IMR-90 (cell line): ENCODE measurements around the gene SCLY. TPM values are rescaled to one million over a fixed set of nuclear protein-coding genes. Genes with fewer than 3 reads are reported as not detected.

Experiments used
- ATAC-seq: fragments of 200-7000 bp; cut with Tn5 transposase; 2 replicates; pipeline ENCODE4 v1.9.1; 2020; ENCODE audit warnings: low read depth, mild to moderate bottlenecking, moderate library complexity
- BruUV-seq: library from RNA; stranded (reverse); fragments of 400-500 nt; replicated peaks from 2 replicates; lab custom pipeline; 2021; lab: Mats Ljungman, UMichigan
- CTCF ChIA-PET: fragments of 300-600 bp; formaldehyde crosslinking; extraction: SDS; loops from one replicate; lab custom pipeline; 2021; ENCODE audit warnings: antibody characterized with exemption; lab: Yijun Ruan, JAX
- POLR2A ChIA-PET: fragments of 300-600 bp; sonication (Branson Sonifier 250); formaldehyde crosslinking; loops from one replicate; lab custom pipeline; 2022; ENCODE audit warnings: antibody characterized with exemption; ENCODE audit not compliant: unreplicated experiment; lab: Charles Lee
- DNase-seq: peaks from one replicate; pipeline ENCODE4 v3.0.0; 2013
- H2AFZ ChIP-seq: replicated peaks from 2 replicates; pipeline ENCODE3; 2013; ENCODE audit warnings: low read length, mild to moderate bottlenecking; ENCODE audit not compliant: poor library complexity
- H2AK5ac ChIP-seq: 2 replicates; pipeline ENCODE4 v1.6.1; 2013; ENCODE audit warnings: low read depth, low read length, inconsistent platforms
- H2AK9ac ChIP-seq: replicated peaks from 2 replicates; pipeline ENCODE3; 2013; ENCODE audit warnings: mild to moderate bottlenecking, low read depth, low read length, moderate library complexity; ENCODE audit not compliant: poor library complexity
- H2BK120ac ChIP-seq: 2 replicates; pipeline ENCODE4 v1.6.1; 2013; ENCODE audit warnings: low read depth, low read length, inconsistent platforms
- H2BK15ac ChIP-seq: 3 replicates; pipeline ENCODE4 v1.6.1; 2013; ENCODE audit warnings: low read depth, low read length, inconsistent platforms
- H2BK20ac ChIP-seq: 2 replicates; pipeline ENCODE4 v1.6.1; 2013; ENCODE audit warnings: low read depth, mild to moderate bottlenecking, inconsistent platforms, low read length, moderate library complexity
- H2BK5ac ChIP-seq: 2 replicates; pipeline ENCODE4 v1.6.1; 2013; ENCODE audit warnings: mild to moderate bottlenecking, low read depth, low read length, inconsistent platforms; ENCODE audit not compliant: poor library complexity, severe bottlenecking
- H3K14ac ChIP-seq: replicated peaks from 2 replicates; pipeline ENCODE4 v1.6.1; 2013; ENCODE audit warnings: low read depth, low read length, inconsistent platforms
- H3K18ac ChIP-seq: 2 replicates; pipeline ENCODE4 v1.6.1; 2013; ENCODE audit warnings: low read depth, low read length, control low read depth
- H3K23ac ChIP-seq: 2 replicates; pipeline ENCODE4 v1.6.1; 2013; ENCODE audit warnings: low read depth, low read length, inconsistent platforms
- H3K27ac ChIP-seq: 2 replicates; pipeline ENCODE4 v1.5.1; 2013; ENCODE audit warnings: mild to moderate bottlenecking, control low read depth, low read length; ENCODE audit not compliant: insufficient read depth
- H3K27me3 ChIP-seq: 2 replicates; pipeline ENCODE4 v1.6.1; 2013; ENCODE audit warnings: low read length; ENCODE audit not compliant: control insufficient read depth, insufficient read depth
- H3K36me3 ChIP-seq: 2 replicates; pipeline ENCODE4 v1.6.1; 2013; ENCODE audit warnings: low read length, mixed read lengths; ENCODE audit not compliant: control insufficient read depth, insufficient read depth
- H3K4ac ChIP-seq: 2 replicates; pipeline ENCODE4 v1.6.1; 2013; ENCODE audit warnings: low read depth, low read length, inconsistent platforms
- H3K4me1 ChIP-seq: 2 replicates; pipeline ENCODE4 v1.6.1; 2013; ENCODE audit warnings: low read length, mixed read lengths; ENCODE audit not compliant: control insufficient read depth, insufficient read depth
- H3K4me2 ChIP-seq: 2 replicates; pipeline ENCODE4 v1.6.1; 2013; ENCODE audit warnings: low read depth, mild to moderate bottlenecking, control low read depth, low read length, moderate library complexity
- H3K4me3 ChIP-seq: 2 replicates; pipeline ENCODE4 v1.5.1; 2013; ENCODE audit warnings: low read depth, mild to moderate bottlenecking, control low read depth, low read length, moderate library complexity; ENCODE audit not compliant: insufficient read depth
- H3K56ac ChIP-seq: 2 replicates; pipeline ENCODE4 v1.6.1; 2013; ENCODE audit warnings: low read length, inconsistent platforms; ENCODE audit not compliant: insufficient read depth; ENCODE audit errors: extremely low read depth
- H3K79me1 ChIP-seq, 2 experiments: 2 replicates each; pipeline ENCODE4 v1.6.1; 2013; ENCODE audit warnings: low read length in 2 of 2, inconsistent platforms in 1 of 2, low read depth in 1 of 2
- H3K9ac ChIP-seq: 2 replicates; pipeline ENCODE4 v1.6.1; 2013; ENCODE audit warnings: low read depth, low read length, control low read depth
- H3K9me1 ChIP-seq: 2 replicates; pipeline ENCODE4 v1.6.1; 2013; ENCODE audit warnings: low read length, inconsistent platforms; ENCODE audit not compliant: insufficient read depth
- H3K9me3 ChIP-seq: 2 replicates; pipeline ENCODE4 v1.6.1; 2013; ENCODE audit warnings: low read length; ENCODE audit not compliant: control insufficient read depth, insufficient read depth
- H4K20me1 ChIP-seq: 2 replicates; pipeline ENCODE4 v1.6.1; 2013; ENCODE audit warnings: low read length, inconsistent platforms; ENCODE audit not compliant: insufficient read depth
- H4K5ac ChIP-seq: 2 replicates; pipeline ENCODE4 v1.6.1; 2013; ENCODE audit warnings: mild to moderate bottlenecking, low read depth, low read length, control low read depth
- H4K8ac ChIP-seq, 2 experiments: 2 replicates each; pipeline ENCODE4 v1.6.1; 2013; ENCODE audit warnings: low read depth in 2 of 2, low read length in 2 of 2, control low read depth in 1 of 2, inconsistent platforms in 1 of 2
- H4K91ac ChIP-seq: 2 replicates; pipeline ENCODE4 v1.6.1; 2013; ENCODE audit warnings: low read depth, low read length, inconsistent platforms; ENCODE audit not compliant: insufficient read depth
- BHLHE40 ChIP-seq: fragments of 150-350 bp; IDR thresholded peaks from 2 replicates; pipeline ENCODE4 v1.6.1; 2016; ENCODE audit warnings: mild to moderate bottlenecking, low read depth, low read length
- WGBS, 2 experiments: methylation state at CpG; one replicate each; pipeline versions ENCODE4 v1.1.5 to v1.1.7; 2013; ENCODE audit warnings: missing lambda C conversion rate in 2 of 2; ENCODE audit not compliant: insufficient read length in 1 of 2; ENCODE audit errors: extremely low coverage in 2 of 2; 5-methylcytosine and 5-hydroxymethylcytosine counted together
- dilution Hi-C: fragments of 300-500 bp; cut with HindIII; formaldehyde crosslinking; loops from one replicate; pipeline ENCODE4 v1.14.3; 2018; ENCODE audit warnings: low sequenced_read_pairs; ENCODE audit not compliant: unreplicated experiment
- in situ Hi-C: fragments of 300-500 bp; cut with MboI; formaldehyde crosslinking; loops from 3 replicates; pipeline ENCODE4 v1.14.3; 2019; ENCODE audit warnings: low sequenced_read_pairs, inconsistent platforms, mixed read lengths
- intact Hi-C: fragments of 100-400 bp; cut with micrococcal nuclease; formaldehyde crosslinking; loops from 2 replicates; pipeline ENCODE4 v1.10.0; 2022
- polyA plus RNA-seq, 3 experiments: library from polyadenylated mRNA; depleted of rRNA; stranded (reverse); fragments of >200 nt; gene quantifications; 2 replicates each; pipeline ENCODE4 v1.2.3, GENCODE V29; 2012; ENCODE audit warnings: low replicate concordance in 1 of 3
- total RNA-seq: library from RNA; depleted of rRNA; stranded (reverse); fragments of >200 nt; gene quantifications from 2 replicates; pipeline ENCODE4 v1.2.3, GENCODE V29; 2012

The SCLY gene
- total and polyA plus RNA-seq, 2 of the 4 experiments (the other 2 are of a cell fraction) = 8.6 to 10.5 TPM

DNA sequence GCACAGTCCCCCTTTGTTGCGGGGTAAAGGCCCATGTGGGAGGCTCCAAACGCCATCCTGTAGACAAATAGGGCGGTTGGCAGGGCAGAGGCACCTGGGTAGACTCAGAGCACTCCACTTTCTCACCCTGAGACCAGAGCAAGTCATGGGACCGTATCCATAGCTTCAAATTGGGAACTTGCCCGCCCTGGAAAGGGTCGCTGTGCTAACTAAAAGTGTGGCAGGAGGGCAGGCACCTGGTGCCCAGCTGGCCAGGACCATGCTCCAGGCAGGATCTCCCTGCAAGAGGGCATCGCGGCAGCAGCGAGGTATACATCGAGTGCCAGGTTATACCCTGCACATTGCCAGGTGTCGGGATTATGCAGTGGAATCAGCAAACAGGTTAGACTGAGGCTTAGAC, 20.8 kb upstream of the SCLY start:
- H3K36me3 ChIP-seq = peaks cover 51% of the 10 kb centered on the region
- no peak overlapping the region for H3K4me2 ChIP-seq
- H2BK15ac ChIP-seq = no peak overlapping the region
- no TSS peak for BruUV-seq
- no peak overlapping the region for H4K91ac ChIP-seq
- no peak overlapping the region for H3K27ac ChIP-seq
- no peak overlapping the region for H4K8ac ChIP-seq
- WGBS, 2 experiments = 94% methylated on average over 8 of the region's 11 CpGs; no CpG with 5 or more reads in 1 of the 2 experiments
- H2BK5ac ChIP-seq = no peak overlapping the region
- H2AK9ac ChIP-seq = no peak overlapping the region
- no peak overlapping the region for H3K4me3 ChIP-seq
- in situ Hi-C loops (no loop called here), dilution Hi-C loops (no loop called here), intact Hi-C loops (no loop called here)
- no peak overlapping the region for H4K5ac ChIP-seq
- H3K23ac ChIP-seq = no peak overlapping the region
- H2AK5ac ChIP-seq = no peak overlapping the region
- no peak for ATAC-seq
- no peak overlapping the region for H2BK120ac ChIP-seq
- no peaks in the 10 kb centered on the region for H3K9me3 ChIP-seq
- no peaks in the 10 kb centered on the region for H4K20me1 ChIP-seq
- H2BK20ac ChIP-seq = no peak overlapping the region
- H3K56ac ChIP-seq = no peak overlapping the region
- no peak overlapping the region for H3K9ac ChIP-seq
- H2AFZ ChIP-seq = no peak overlapping the region
- no peak for TF ChIP-seq BHLHE40
- POLR2A ChIA-PET = no interaction called here
- H3K9me1 ChIP-seq = peaks cover 5% of the 10 kb centered on the region
- DNase-seq = no peak
- no peaks in the 10 kb centered on the region for H3K27me3 ChIP-seq
- H3K14ac ChIP-seq = no peak overlapping the region
- H3K4ac ChIP-seq = no peak overlapping the region
- no peaks in the 10 kb centered on the region for H3K4me1 ChIP-seq
- no peak overlapping the region for H3K18ac ChIP-seq
- peaks cover 0 to 3% of the 10 kb centered on the region in 2 experiments; a peak in 2 of 4 replicates for H3K79me1 ChIP-seq
- CTCF ChIA-PET = interaction anchor here (0.5 kb wide), 1 partner anchor 12 kb away, joined by 3 read pairs; no protein-coding TSS in a partner anchor
